Omental fat pad (tissue), 4 donors: Measurements from ENCODE around the gene SPSB3. TPM values are rescaled to one million over a fixed set of nuclear protein-coding genes. Genes with fewer than 3 reads are reported as not detected.
A peak's percentile ranks its signal among the peaks of the same experiment; 100 is the strongest.

ENCODE experiments used
- ATAC-seq: fragments of 150-250 bp; one replicate; pipeline ENCODE4 v1.9.1; 2016; ENCODE audit warnings: mild to moderate bottlenecking, moderate library complexity; ENCODE audit not compliant: low FRiP score
- DNase-seq: peaks from one replicate; pipeline ENCODE4 v3.0.0-alpha.2; 2019; ENCODE audit warnings: low spot score
- total RNA-seq, 4 donors: library from RNA; depleted of rRNA; stranded (reverse); fragments of >200 nt; gene quantifications; one replicate each; pipeline ENCODE4 v1.1.0, GENCODE V29; 2016
- TF ChIP-seq, protein P1 (sequence below), 3 donors: fragments of 450-650 bp; IDR thresholded peaks; one replicate each; pipeline ENCODE4 v1.5.1; 2016 to 2017; ENCODE audit warnings: antibody characterized with exemption in 3 of 3, mild to moderate bottlenecking in 3 of 3, moderate library complexity in 2 of 3

Gene SPSB3
- total RNA-seq, 4 donors from 2014 or later = 39.5 to 88.1 (median 50.7) TPM

DNA sequence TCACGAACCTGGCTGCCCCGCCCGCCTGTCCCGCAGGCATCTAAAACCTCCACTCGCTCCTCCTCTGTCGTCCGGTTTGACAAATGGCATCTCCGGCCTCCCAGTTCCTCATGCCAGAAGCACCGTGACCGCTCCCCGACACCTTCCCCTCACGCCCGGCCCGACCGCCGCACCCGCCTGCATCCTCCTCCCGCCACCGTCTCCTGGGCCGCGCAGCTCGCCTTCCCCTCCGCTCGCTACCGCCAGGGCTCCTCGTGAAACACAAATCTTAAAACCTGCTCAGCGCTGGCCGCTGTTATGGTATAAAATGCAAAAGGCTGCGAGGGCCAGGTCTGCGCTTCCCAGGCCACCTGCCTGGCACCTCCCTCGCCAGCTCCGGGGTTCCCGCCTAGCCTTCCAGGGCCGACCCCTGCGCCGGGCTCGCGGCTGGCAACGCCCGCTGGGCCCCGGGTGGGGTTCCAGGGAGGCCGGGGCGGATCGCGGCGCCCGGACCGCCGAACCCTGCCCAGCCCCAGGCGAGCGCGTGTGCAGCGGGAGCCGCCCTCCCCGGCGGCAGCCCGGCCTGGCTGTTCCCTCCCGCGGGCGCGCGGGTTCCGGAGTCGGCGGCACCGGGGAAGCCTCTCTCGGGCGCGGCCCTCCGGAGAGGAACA lies 488 bp downstream of the SPSB3 start:
- ATAC-seq (peak; percentile 15), DNase-seq (no peak)
- TF ChIP-seq, protein P1, sequence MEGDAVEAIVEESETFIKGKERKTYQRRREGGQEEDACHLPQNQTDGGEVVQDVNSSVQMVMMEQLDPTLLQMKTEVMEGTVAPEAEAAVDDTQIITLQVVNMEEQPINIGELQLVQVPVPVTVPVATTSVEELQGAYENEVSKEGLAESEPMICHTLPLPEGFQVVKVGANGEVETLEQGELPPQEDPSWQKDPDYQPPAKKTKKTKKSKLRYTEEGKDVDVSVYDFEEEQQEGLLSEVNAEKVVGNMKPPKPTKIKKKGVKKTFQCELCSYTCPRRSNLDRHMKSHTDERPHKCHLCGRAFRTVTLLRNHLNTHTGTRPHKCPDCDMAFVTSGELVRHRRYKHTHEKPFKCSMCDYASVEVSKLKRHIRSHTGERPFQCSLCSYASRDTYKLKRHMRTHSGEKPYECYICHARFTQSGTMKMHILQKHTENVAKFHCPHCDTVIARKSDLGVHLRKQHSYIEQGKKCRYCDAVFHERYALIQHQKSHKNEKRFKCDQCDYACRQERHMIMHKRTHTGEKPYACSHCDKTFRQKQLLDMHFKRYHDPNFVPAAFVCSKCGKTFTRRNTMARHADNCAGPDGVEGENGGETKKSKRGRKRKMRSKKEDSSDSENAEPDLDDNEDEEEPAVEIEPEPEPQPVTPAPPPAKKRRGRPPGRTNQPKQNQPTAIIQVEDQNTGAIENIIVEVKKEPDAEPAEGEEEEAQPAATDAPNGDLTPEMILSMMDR (IDR thresholded peaks at IDR 0.05) = no peak

DNA sequence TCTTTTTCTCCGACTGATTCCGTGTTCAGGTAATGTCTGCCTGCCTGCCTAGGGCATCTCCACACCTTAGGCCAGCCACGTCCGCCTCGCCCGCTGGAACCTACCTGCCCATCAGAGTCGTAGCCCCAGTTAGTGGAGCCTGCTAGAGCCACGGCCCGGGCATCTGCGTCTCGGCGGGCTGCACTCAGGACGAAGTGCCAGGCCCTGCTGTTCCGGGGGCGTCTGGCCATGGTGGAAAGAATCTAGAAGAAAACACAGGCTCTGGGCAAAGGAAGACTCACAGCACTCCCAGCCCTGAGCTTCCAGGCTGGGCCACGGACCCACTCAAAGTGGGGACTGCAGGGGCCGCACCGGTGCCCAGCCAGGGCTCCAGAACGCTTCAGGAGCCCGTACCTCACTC lies 1.1 kb downstream of the SPSB3 start:
- no peak for DNase-seq
- TF ChIP-seq, protein P1 (IDR thresholded peaks at IDR 0.05) = no peak
- ATAC-seq = no peak

DNA sequence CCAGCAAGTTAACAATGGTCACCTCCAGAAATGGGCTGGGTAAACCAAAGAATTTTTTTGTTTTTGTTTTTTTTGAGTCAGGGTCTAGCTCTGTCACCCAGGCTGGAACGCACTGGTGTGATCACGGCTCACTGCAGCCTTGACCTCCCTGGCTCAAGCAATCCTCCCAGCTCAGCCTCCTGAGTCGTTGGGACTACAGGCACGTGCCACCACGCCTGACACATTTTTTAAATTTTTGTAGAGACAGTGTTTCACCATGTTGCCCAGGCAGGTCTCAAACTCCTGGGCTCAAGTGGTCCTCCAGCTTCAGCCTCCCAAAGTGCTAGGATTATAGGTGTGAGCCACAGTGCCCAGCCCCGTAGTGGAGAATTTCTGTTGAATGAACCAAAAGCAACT lies 1.7 kb downstream of the SPSB3 start:
- DNase-seq (no peak), ATAC-seq (no peak)
- TF ChIP-seq, protein P1 (IDR thresholded peaks at IDR 0.05) = no peak

DNA sequence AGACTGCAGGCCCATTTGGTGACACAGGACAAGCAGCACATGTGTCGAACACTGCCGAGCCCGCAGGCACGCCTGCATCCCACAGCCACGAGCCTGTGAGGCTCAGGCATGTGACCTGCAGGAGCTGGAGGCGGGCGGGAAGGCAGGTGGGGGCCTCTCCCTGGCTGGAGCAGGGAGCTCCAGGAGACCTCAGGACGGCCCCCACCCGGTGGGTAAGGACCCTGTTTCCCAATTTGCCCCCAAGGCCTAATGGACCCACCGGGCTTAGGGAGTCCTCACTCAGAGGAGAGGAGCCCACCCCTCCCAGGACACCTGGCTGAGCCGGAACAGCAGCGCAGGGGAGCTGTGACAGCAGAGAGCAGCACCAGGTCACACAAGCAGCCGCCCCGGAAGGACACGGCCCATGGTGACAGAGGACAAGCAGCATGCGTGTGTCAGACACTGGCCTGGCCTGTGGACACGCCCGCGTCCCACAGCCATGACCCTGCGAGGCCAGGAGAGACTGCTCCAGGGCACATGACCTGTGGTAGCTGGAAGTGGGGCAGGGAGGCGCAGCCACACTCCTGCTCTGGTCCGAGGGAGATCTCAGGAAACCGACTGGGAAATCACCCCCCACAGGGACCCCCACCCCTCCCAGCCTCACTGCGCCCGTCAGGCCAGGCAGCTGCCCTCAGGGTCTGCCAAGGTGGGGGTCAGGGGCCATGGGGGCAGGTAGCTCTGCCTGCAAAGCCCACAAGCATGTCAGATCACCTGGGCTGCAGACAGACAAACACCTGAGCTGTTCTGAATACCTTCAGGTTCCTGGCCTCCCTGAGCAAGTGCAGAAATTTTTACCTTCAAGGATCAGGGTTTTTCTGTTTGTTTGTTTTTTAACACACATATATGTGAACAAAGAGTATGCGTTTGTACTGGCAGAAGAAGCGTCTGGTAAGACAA lies 2.4 kb downstream of the SPSB3 start:
- TF ChIP-seq, protein P1 (IDR thresholded peaks at IDR 0.05) = no peak
- ATAC-seq = no peak
- DNase-seq = no peak

DNA sequence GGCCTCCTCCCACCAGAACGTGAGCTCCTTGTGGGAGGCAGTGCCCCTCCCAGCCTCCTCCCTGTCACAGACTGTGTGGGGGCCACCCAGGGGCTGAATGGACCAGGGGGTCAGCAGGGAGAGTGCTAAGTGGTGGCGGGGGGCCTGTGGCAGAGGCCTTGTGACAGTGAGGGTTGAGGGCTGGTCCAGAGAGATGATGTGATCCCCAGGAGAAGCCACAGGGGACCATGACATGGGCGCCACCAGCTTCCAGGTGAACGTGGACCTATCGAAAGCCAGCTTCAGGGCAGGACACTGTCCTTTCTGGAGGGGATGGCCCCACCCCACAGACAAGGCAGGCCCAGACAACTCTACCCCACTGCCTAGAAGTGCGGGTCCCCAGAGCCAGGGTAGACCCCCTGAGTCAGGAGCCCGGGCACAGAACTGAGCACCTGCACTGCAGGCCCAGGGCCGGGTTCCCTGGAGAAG lies 3.1 kb downstream of the SPSB3 start:
- DNase-seq (no peak), ATAC-seq (no peak)
- TF ChIP-seq, protein P1 (IDR thresholded peaks at IDR 0.05) = no peak

DNA sequence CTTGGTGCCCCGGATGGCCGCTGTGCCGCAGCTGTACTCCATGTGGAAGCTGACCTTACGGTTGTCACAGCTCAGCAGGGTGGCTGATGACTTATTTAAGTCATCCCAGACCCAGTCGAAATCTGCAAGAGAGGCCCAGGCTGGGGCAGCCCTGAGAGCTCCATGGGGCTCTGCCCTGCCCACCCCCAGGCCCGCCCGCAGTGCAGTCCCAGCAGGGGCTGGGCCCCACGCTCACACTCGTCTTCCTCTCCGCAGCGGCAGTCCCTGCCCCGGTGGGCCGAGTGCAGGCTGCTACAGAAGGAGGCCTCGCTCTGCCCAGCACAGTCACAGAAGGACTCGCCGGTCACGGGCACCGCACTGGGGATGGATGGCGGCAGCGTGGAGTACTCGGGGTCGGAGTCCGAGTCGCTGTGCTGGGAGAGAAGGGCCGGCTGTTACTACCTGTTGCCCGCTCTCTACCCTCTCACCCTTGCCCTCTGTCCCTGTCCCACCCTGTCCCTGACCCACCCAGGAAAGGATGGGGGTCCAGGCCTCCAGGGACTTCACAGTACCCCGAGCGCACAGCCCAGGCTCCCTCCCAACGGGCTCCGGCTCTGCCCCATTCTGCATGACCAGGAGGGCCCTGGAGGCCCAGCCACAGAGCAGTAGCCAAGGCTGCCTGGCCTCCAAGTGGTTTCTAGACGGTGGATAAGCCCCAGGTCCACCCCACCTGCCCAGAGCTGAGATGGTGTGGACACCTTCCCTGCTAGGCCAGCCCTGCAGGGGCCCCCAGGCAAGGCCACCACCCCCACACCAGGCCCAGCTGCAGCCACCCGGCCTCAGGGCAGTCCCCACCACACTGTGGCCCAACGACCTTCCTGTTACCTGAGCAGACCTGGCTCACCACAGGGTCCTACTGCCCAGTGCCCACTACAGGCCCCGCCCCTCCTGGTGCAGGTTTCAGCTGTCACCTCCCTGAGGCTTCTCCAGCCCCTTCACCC lies 3.9 kb downstream of the SPSB3 start:
- ATAC-seq = no peak
- DNase-seq = no peak
- TF ChIP-seq, protein P1 (IDR thresholded peaks at IDR 0.05) = no peak
